OCI-M1 (cell line): Measurements from ENCODE around the gene TRAF1.

Experiments used
- DNase-seq: peaks from one replicate; lab custom pipeline; 2025; lab: John Stamatoyannopoulos, UW

The TRAF1 gene

DNA sequence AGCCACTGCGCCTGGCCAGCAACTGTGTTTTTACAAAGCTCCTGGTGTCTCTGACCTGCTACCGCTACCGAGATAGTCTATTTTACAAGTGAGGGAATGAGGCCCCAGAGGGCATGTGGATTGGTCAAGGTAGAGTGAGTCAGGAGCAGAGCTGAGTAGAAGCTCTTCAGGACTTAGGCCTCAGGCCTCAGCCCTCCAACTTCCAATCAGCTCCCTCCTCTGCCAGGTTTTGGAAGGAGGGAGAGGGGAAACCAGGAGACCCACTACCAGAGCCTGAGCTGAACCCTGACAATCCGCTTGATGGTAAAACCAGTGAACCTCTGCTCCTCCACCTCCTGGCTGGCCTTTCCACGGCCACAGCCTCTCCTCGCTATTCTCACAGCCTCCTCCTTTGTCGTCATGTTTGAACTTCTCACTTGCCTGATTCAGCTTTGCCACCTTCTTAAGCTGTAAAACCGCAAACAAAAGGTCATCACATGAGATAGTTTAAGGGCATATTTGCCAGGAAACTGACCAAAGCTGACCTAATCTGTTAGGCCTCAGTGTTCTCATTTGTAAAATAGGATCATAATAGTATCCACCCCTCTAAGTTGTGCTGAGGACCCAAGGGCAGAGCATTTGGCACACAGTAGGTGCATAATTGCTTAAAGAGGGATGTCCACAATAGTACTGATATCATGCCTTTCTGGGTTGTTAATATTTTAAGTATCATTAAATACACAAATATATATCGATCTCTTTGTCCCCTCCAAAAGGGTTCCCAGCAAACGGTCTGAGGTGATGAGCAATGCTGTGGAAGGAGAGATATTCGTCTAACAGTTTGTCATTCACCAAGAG is 1.7 kb downstream of the TRAF1 start:
- no peak for DNase-seq

DNA sequence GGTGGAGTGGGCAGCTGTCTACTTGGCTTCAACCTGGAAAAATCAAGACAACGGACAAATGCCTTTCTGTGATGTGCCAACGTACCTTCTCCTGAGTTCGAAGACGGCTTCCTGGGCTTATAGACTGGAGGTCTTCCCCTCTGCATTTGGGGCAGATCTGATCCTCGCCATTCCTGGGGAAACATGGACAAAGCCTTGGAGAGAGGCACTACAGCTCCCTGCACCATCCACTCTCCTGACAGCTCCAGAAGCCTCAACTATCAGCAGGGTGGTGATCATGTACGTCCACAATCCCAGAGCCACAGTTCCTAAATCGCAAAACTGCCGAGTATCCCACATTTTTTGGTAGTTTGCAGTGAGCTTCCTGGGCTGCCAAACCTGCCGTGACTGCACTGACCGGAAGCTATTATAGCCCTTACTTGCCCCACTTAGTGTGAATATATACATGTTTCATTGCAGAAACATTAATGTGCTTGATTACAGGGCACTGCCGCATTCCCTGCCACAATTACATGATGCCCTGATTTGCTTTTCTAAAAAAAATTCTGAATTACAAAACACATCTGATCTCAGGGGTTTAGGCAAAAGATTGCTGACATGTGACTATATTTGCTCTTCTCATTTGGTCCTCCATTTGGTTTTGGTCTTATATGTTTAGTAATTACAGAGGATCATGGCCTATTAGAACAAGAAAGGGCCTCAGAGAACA is 2.8 kb downstream of the TRAF1 start:
- DNase-seq: no peak

DNA sequence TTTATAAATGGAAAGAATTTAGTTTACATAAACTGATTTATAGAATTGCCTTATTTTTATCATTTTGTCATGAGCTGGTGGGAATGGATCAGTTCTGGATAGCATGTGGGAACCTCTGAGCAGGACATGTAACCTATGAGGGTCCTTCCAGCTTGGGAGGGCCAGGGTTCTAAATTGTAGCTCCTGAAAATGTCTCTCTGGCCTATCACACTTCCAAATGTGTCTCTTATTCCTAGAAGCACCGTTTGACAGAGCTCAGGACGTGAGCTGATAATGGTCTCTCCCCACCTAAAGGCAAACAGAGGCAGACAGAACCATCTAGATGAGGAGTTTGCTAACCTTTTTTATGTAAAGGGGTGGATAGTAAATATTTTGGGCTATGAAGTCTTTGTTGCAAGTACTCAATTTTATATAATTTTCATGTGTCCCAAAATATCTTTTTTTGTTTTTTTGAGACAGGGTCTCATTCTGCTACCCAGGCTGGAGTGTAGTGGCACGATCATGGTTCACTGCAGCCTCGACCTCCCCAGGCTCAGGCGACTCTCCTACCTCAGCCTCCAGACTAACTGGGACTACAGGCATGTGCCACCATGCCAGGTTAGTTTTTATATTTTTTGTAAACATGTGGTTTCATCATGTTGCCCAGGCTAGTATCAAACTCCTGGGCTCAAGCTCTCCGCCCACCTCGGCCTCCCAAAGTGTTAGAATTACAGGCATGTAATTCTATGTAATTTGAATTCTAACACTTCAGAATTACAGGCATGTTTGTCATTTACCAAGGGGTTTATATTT is 4.0 kb downstream of the TRAF1 start:
- no peak for DNase-seq

DNA sequence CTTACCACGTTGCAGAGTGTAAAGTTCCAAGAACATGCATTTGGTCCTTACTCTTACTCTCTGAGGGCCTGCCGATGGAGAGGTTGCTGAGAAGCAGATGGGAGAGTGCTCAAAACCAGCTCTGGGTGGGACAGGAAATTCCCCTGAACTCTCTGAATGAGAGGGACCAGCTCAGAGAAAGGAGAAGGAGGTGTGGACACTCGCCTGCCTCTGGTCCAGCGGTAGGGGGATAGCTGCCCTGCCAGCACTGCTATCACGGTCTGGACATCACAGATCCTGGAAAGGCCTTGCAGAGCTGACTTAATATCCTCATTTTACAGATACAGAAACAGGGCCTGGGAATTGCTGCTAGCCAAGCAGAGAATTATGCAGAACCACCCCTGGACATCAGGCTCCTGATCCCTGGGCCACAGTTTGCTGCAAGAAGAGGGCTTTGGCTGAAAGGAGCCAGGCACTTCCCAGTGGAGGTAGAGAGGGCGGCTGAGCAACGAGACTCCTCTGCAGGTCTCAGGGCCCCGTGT is 4.9 kb downstream of the TRAF1 start:
- DNase-seq: no peak

DNA sequence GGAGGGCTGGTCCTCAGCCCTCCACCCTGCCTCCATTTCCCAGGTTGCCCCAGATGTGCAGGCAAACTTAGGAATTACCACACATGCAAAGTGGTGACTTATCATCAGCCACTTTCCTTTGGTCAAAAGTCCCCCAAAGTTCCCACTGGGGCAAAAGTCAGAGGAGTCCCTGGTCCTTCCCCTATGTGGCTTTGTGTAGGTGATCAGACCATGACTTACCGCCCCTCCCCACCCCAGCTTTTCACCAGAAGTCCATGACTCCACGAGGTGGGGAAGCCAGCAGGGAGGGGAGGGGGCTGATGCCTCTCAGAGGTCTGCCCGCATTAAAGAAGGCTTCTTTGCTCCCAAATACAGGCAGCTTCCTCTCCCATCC is 5.8 kb downstream of the TRAF1 start:
- no peak for DNase-seq

DNA sequence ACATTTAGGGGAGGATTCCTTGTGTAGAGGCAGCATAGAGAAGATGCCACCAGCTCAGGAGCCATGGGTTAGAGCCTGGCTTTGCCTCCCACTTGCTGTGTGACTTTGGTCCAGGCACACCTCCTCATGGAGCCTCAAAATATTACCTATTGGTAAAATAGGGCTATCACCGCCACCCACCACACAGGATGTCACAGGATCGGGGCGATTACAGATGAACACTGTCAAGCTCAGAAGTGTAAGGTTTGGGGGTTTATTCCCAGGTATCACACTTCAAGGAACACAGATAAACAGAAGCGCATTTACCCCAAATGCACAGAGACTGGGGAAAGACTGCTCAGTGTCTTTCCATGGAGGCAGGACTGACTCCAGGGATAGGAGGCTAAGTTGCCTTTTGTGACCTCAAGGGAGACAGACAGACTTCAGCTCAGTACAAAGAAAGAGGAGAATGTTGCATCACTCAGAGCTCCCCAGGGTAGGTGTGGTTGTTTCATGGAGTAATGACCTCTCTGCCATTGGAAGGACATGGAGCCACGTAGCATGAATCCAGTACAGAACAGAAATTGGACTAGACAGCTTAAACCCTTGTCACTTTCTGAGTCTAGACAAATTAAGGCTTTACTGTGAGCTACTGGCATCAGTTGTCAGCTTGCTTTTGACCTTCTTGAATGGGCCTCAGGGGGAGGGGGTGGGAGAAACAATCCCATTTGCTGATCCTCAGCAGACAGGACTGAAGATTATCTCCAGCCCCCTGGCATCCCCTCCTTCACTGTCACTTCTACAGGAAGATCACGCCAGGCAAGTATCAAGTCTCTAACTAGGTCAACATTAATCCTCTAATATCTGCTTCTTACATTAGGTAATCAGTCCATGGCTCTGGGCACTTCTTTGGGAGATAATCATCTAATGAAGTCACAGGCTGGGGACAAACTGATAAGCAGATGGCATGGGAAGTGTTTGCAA is 6.5 kb downstream of the TRAF1 start:
- peak; percentile 27 for DNase-seq

DNA sequence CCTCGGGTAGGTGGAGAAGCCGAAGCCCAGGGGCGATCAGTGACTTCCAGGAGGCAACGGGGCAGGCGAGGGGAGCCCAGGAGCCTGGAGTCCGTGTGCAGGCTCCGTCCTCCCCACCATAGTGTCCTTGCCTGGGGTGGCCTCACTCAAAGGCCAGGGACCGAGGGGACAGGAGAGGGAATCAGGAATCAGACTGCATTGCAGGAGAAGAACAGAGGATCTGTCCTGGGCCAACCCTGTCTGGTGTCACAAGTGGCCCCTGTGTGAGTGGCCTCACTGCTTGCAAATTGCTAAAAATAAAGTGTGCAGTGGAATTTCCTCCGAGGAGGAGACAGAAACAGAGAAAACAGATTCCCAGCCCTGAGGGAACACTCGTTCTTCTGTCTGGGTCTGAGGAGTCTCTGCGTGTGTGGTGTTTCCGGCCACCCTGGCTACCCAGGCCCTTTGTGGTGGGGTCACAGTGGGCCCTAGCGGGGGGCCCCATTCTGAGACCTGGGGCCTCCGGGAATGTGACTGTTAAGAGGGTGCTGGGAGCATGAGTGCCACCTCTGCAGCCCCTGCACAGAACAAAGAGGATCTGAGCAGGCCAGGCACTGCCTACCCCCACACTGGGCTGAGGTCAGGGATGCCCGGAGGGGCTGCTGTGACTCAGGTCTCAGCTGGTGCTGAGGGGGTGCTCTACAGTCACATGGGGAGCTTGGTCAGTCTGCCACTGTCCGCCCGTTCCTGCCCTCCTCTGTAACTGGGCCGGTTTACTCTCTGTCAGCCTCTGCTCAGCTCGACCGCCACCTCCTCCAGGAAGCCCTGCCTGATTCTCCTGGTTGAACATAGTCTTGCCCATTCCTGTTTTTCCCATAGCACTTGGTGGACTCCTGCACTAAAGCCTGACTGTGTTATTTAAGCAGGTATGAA is 7.4 kb downstream of the TRAF1 start:
- no peak for DNase-seq

DNA sequence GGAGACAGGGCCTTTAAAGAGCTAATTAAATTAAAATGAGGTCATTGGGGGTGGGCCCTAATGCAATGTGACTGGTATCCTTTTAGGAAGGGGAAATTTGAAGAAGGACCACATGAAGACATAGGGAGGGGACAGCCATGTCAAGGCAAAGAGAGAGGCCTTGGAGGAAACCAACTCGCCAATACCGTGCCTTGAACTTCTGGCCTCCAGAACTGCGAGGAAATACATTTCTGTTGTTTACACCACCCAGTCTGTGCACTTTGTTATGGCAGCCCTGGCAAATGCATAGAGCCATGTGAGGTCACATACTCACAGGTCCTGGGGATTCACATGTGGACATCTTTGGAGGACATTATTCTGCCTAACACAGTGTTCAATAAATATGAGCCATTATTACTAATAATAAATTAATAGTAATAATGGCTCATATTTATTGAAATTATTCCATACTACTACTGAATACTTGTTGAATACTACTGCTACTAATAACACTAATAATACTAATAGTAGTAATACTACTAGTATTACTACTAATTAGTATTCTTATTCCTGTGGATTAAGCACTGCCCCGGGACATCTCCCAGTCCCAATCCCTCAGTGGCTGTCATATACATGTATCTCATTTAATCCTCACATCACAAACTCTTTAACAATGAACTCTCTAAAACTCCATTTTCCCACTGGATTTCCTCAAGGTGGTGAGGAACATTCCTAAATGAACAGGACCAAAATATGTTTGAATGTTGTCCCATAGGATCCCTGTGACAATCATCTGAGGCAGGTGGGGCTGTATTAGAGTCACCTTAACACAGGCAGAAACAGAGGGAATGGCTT is 8.4 kb downstream of the TRAF1 start:
- peak; percentile 20 for DNase-seq

DNA sequence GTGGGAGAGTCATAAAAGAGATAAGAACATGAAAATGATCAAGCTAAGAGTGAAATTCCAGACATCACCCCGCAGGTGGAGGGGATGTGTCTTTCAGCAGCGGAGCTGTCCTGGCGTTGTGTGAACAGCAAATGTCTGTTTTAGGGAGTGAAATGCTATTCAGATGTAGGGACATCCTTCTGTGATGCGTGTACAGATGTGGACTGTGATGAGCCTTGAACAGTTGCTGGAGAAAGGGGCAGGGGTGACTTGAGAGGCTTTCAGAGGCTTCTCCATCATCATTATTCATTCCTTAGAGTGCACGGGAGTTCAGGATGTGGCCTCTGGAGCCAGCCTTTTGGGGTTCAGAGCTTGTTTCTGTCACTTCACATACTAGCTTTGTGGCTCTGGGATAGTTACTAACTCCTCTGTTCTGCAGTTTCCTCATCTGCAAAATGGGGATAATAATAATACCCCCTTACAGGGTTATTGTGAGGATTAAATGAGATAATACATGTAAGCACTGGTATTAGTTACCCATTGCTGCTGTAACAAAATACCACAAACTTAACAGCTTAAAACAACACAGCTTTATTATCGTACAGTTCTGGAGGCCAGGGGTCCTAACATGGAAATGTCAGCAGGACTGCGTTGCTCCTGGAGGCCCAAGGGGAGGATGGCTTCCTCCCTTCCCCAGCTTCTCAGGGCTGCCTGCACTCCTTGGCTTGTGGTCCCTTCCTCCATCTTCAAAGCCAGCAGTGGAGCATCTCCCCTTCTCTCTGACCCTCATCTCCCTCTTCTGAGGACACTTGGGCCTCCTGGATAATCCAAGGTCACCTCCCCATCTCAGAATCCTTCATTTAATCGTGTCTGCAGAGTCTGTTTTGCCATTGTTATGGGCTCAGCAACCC is 9.4 kb downstream of the TRAF1 start:
- DNase-seq: no peak

DNA sequence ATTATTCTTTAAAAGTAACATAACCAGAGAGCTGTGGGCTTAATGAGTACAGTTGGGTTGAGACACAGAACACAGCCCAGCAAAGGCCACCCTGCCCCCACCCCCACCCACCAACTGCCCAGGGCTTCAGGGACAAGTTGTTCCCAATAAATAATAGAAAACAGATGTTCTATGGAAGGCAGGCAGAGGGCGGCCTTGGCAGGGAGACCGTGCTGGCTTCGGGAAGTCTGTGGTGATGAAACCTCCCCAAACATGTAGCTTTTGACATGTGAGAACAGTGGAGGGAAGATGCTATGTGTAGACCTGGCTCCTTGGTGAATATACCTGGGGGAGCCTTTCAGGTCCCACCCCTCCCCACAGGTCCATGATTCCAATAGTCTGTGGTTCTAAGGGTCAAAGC is 10.0 kb downstream of the TRAF1 start:
- DNase-seq: no peak

DNA sequence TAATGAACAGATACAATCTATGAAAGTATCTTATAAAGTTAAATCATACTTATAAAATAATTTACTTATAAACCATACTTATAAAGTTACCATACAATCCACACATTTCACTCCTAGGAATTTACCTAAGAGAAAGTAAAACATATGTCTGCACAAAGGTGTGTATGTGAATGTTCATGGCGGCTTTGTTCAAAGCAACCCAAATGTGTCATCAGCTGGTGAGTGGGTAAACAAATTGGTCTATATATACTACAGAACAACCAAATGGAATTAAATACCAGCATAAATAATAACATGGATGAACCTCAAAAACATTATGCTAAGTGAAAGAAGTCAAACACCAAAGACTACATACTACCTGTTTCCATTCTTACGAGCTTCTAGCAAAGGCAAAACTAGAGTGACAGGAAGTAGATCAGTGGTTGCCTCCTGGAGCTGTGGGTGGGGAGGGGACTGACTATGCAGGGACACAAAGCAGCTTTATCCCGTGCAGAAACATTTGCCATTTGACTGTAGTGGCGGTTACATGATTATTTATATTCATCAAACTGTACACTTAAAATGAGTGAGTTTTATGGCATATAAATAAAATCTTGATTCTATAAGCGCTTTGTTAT is 10.6 kb downstream of the TRAF1 start:
- no peak for DNase-seq

DNA sequence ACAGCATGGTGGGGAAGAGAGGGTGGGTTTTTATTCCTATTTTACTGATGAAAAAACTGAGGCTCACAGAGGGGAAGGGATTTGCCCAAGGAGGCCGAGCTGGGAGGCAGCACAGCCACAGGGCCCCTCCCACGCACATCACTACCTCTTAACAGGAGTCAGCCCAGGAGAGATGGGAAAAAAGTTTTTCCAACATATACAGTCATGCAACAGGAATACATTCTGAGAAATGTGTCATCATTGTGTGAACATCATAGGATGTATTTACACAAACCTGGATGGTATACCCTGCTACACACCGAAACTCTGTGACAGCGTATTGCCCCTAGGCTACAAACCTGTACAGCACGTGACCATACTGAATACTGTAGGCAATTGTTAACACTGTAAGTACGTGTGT is 11.6 kb downstream of the TRAF1 start:
- DNase-seq: no peak

DNA sequence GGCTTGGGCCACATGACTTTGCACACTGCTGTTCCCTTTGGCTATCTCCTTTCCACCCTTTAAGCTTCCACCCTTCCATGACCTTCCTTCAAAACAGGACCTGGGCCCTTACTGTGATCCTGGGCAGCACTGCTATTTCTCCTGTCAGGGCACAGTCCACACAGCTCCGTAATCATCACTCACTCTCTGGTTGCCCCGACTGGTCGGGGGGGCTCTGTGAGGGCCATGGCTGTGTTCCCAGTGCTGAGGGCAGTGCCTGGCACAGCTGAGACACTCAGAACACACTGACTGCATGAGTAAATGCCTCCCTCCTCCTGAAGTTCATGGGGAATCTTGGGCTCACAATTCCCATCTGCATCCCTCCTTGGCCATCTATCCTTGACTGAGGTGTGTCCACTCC is 12.2 kb downstream of the TRAF1 start:
- DNase-seq: no peak

DNA sequence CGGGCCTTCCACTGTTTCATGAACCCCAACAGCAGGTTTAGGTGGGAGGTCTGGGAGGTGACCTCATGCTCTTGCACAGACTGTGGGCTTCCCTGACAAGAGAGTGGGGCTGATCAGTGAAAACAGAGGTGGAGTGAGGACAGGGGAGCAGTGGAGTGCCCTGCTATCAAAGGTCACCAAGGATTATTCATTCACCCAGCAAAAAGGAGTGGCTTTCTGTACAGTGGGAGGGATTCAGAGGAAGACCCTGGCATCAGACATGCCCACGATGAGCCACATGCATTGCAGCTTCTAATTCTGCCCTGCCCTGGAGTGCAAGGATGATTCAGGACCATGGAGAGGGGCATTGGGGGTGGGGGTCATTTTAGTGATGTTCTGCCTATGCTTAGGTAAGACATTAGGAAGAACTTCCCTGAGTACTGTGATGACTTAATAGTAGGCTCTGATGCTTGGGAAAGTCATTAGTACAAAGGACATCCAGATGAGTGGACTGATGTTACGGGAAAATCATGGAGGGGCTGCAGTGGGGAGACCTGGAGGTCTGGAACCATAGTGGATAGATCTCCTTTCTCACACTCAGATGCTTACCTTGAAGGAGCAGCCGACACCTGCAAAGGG is 12.8 kb downstream of the TRAF1 start:
- DNase-seq: peak; percentile 41

DNA sequence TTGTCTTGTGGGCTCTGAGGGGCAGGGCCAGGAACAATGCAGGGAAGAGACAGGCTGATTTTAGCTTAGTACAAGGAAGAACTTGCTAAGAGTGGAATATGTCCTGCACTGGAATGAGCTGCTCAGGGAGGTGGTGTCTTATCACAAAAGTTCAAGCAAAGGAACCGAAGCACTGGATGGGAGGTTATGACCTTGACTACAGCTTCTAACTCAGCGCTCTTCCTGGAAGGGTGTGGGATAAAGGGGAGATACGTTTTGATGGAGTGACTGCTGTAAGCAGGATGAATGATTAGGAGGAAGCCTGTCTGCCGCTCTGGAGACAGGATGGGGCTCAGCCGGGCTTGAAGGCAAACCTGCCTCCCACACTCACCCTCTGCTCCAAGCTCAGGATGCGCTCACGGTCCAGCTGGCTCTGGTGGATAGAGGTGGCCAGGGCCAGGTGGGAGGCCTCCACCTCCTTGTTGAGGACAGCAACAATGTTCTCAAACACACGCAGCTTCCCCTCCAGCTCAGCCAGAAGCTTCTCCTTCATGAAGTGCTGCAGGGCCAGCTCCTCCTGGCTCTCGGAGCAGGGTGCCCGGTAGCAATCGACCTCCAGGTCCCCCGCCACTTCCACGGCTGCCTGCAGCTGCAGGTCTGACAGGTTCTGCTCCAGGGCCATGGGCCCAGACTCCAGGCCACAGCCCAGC is 13.5 kb downstream of the TRAF1 start:
- DNase-seq: no peak

DNA sequence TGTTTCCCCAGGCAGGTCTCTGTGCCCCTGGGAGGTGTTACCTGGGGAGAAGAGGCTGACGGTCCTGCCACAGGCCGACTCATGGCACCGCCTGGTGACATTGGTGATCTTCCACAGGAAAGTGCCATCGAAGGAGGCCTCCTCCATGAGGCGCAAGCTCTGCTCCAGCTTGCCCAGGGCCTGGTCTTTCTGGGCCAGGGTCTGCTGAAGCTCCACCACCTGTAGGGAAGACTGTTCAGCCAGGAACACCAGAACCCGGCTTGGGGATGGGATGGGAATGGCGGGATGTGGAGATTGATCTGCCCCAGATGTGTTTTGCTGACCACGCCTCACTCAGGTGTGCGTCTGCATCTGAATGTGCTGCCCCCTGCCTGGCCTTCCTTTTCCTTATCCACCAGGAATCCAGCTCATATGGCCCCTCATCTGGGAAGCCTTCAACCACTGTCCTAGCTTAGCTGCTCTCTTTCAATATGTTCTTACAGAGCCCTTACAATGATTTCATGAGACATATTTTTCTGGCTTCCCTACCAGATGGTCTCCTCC is 15.2 kb downstream of the TRAF1 start:
- no peak for DNase-seq

DNA sequence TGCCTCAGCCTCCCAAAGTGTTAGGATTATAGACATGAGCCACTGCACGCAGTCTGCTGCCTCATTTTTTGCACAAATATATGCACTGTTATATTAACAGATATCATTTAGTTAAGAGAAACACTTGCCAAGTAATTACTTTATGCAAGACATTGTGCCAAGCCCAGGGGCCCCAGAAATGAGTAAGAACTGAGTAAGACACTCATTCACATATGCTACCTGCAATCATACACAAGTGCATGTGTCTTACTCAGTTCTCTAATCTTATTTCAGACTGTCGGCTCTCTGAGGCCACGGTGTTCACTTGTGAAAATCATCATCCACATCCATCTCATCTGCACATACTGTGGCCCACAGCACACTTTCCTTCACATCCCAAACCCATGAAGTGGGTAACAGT is 16.0 kb downstream of the TRAF1 start:
- no peak for DNase-seq
